ENCODE results near the gene SEMA5A. TPM values are rescaled to one million over a fixed set of nuclear protein-coding genes. Genes with fewer than 3 reads are reported as not detected.

The SEMA5A gene
- polyA plus RNA-seq, 1 of the 3 experiments (the other 2 are of a cell fraction): 0.58 TPM

DNA sequence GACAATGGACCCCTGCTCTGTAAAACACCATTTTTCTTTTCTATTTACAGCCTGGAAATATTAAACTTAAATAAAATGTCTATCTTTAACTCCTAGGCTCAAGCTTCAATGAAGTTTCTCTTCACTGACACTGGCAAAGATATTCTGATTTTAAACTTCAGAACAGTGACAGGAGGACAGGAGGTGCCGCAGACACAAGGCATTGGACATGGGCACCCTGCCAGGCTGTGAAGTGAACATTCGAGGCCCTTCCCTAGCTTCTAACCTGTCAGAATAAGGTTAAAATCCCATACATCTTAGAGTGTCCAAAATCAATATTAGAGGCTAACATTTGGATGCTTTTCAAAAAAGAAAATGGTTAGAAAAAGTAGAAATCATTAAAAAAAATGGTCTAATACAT is 9.2 kb downstream of the SEMA5A start:
- ChIA-PET CTCF (interaction anchor here (0.6 to 1.9 kb wide), 3 partner anchors 11 to 236 kb away, joined by 3 to 5 read pairs (median 3); no protein-coding TSS in a partner anchor), POLR2A (no interaction called here)
- WGBS (ENCODE audit: low lambda C conversion rate): 73% methylated on average over 2 of the region's 2 CpGs
- H3K79me2 ChIP-seq (ENCODE audit: insufficient read depth): no peaks in the 10 kb centered on the region
- no peaks in the 10 kb centered on the region for H4K20me1 ChIP-seq (ENCODE audit: insufficient read depth)
- peaks cover 4% of the 10 kb centered on the region for H3F3A ChIP-seq (replicated peaks; ENCODE audit: insufficient read depth)
- H3K9ac ChIP-seq: no peak overlapping the region
- no peak overlapping the region for H3K27ac ChIP-seq (ENCODE audit: low read depth in 2 of 2, low read length in 1 of 2)
- no peaks in the 10 kb centered on the region for H3K9me3 ChIP-seq
- peaks cover 4 to 10% of the 10 kb centered on the region in 2 experiments; a peak in 3 of 4 replicates for H3K4me1 ChIP-seq (ENCODE audit: control insufficient read depth in 1 of 2, insufficient read depth in 2 of 2, low read depth in 1 of 2, low read length in 1 of 2)
- H2AFZ ChIP-seq (ENCODE audit: low read depth): no peak overlapping the region
- no peaks in the 10 kb centered on the region for H3K27me3 ChIP-seq (ENCODE audit: insufficient read depth)
- H3K4me3 ChIP-seq (ENCODE audit: low read depth in 2 of 2, low read length in 1 of 2): no peak overlapping the region
- DNase-seq: no peak
- TF ChIP-seq YY1 (IDR thresholded peaks at IDR 0.05; ENCODE audit: low read depth): no peak
- TF ChIP-seq MEF2A (IDR thresholded peaks at IDR 0.05; ENCODE audit: borderline replicate concordance, low read depth): no peak
- TF ChIP-seq NFIC (IDR thresholded peaks at IDR 0.05; ENCODE audit: borderline replicate concordance): no peak
- TF ChIP-seq MAX (IDR thresholded peaks at IDR 0.05; ENCODE audit: low read depth): no peak
- TF ChIP-seq FOXJ3 (CRISPR knock-in tag; IDR thresholded peaks at IDR 0.05): no peak
- no peak for TF ChIP-seq POLR2AphosphoS5 (IDR thresholded peaks at IDR 0.05; ENCODE audit: low read depth, low read length)
- TF ChIP-seq USF1 (IDR thresholded peaks at IDR 0.05; ENCODE audit: borderline replicate concordance, low read depth): no peak
- TF ChIP-seq, protein P1, sequence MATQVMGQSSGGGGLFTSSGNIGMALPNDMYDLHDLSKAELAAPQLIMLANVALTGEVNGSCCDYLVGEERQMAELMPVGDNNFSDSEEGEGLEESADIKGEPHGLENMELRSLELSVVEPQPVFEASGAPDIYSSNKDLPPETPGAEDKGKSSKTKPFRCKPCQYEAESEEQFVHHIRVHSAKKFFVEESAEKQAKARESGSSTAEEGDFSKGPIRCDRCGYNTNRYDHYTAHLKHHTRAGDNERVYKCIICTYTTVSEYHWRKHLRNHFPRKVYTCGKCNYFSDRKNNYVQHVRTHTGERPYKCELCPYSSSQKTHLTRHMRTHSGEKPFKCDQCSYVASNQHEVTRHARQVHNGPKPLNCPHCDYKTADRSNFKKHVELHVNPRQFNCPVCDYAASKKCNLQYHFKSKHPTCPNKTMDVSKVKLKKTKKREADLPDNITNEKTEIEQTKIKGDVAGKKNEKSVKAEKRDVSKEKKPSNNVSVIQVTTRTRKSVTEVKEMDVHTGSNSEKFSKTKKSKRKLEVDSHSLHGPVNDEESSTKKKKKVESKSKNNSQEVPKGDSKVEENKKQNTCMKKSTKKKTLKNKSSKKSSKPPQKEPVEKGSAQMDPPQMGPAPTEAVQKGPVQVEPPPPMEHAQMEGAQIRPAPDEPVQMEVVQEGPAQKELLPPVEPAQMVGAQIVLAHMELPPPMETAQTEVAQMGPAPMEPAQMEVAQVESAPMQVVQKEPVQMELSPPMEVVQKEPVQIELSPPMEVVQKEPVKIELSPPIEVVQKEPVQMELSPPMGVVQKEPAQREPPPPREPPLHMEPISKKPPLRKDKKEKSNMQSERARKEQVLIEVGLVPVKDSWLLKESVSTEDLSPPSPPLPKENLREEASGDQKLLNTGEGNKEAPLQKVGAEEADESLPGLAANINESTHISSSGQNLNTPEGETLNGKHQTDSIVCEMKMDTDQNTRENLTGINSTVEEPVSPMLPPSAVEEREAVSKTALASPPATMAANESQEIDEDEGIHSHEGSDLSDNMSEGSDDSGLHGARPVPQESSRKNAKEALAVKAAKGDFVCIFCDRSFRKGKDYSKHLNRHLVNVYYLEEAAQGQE (IDR thresholded peaks at IDR 0.05; ENCODE audit: low read depth, low read length): no peak
- TF ChIP-seq ELF1 (IDR thresholded peaks at IDR 0.05): no peak
- TF ChIP-seq RCOR1 (IDR thresholded peaks at IDR 0.05; ENCODE audit: low read length): no peak
- TF ChIP-seq SMC3 (IDR thresholded peaks at IDR 0.05; ENCODE audit: low read depth, low read length): no peak
- no peak for TF ChIP-seq ZBTB33 (IDR thresholded peaks at IDR 0.05; ENCODE audit: borderline replicate concordance, low read depth)
- no peak for TF ChIP-seq GATA2 (CRISPR knock-in tag; IDR thresholded peaks at IDR 0.05)
- TF ChIP-seq TCF12 (IDR thresholded peaks at IDR 0.05): no peak
- TF ChIP-seq, protein P2, sequence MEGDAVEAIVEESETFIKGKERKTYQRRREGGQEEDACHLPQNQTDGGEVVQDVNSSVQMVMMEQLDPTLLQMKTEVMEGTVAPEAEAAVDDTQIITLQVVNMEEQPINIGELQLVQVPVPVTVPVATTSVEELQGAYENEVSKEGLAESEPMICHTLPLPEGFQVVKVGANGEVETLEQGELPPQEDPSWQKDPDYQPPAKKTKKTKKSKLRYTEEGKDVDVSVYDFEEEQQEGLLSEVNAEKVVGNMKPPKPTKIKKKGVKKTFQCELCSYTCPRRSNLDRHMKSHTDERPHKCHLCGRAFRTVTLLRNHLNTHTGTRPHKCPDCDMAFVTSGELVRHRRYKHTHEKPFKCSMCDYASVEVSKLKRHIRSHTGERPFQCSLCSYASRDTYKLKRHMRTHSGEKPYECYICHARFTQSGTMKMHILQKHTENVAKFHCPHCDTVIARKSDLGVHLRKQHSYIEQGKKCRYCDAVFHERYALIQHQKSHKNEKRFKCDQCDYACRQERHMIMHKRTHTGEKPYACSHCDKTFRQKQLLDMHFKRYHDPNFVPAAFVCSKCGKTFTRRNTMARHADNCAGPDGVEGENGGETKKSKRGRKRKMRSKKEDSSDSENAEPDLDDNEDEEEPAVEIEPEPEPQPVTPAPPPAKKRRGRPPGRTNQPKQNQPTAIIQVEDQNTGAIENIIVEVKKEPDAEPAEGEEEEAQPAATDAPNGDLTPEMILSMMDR (IDR thresholded peaks at IDR 0.05): no peak
- TF ChIP-seq RXRA (IDR thresholded peaks at IDR 0.05; ENCODE audit: borderline replicate concordance, low read depth): no peak
- TF ChIP-seq FOXM1 (IDR thresholded peaks at IDR 0.05; ENCODE audit: low read depth): no peak
- no peaks in the 10 kb centered on the region for H3K9me2 ChIP-seq
- no peaks in the 10 kb centered on the region for H3K36me3 ChIP-seq (replicated peaks in 1 of 2; ENCODE audit: control insufficient read depth in 1 of 2, insufficient read depth in 2 of 2, low read length in 1 of 2)
- no peak overlapping the region for H3K4me2 ChIP-seq
